HG03196 (cell line): ENCODE measurements around the gene GLT6D1.

Experiments
- ATAC-seq: cut with Tn5 transposase; IDR thresholded peaks from one replicate; pipeline ENCODE4 v1.9.1; 2021; ENCODE audit not compliant: unreplicated experiment

The GLT6D1 gene

GRCh38 chr9:135588371-135588770 lies 51.0 kb downstream of the GLT6D1 start:
- ATAC-seq = no peak

- no peak for ATAC-seq
Observed at GRCh38 chr9:135587658-135588057, 51.7 kb downstream of the GLT6D1 start.

- no peak for ATAC-seq
Observed at GRCh38 chr9:135586601-135587109, 52.7 kb downstream of the GLT6D1 start.

GRCh38 chr9:135584934-135585333 lies 54.4 kb downstream of the GLT6D1 start:
- ATAC-seq = no peak

GRCh38 chr9:135584371-135584770 lies 55.0 kb downstream of the GLT6D1 start:
- ATAC-seq = no peak

GRCh38 chr9:135583688-135584011 lies 55.7 kb downstream of the GLT6D1 start:
- ATAC-seq = no peak

GRCh38 chr9:135582966-135583687 lies 56.2 kb downstream of the GLT6D1 start:
- no peak for ATAC-seq

GRCh38 chr9:135582541-135582940 lies 56.8 kb downstream of the GLT6D1 start:
- ATAC-seq = no peak

GRCh38 chr9:135581636-135582426 lies 57.5 kb downstream of the GLT6D1 start:
- no peak for ATAC-seq

GRCh38 chr9:135580664-135581380 lies 58.5 kb downstream of the GLT6D1 start:
- ATAC-seq = no peak

GRCh38 chr9:135579889-135580660 lies 59.3 kb downstream of the GLT6D1 start:
- ATAC-seq = no peak

GRCh38 chr9:135579356-135579755 lies 60.0 kb downstream of the GLT6D1 start:
- ATAC-seq = no peak

GRCh38 chr9:135577256-135577655 lies 62.1 kb downstream of the GLT6D1 start:
- no peak for ATAC-seq

GRCh38 chr9:135575995-135576631 lies 63.2 kb downstream of the GLT6D1 start:
- no peak for ATAC-seq

- ATAC-seq = no peak
Observed at GRCh38 chr9:135574943-135575342, 64.4 kb downstream of the GLT6D1 start.

GRCh38 chr9:135574331-135574730 lies 65.0 kb downstream of the GLT6D1 start:
- ATAC-seq = no peak
